GM12891 (cell line): Measurements from ENCODE around the gene PIRT.

Experiments
- POLR2A ChIP-seq: IDR thresholded peaks from 2 replicates; pipeline ENCODE4 v1.6.1; 2011; ENCODE audit warnings: low read depth, low read length, control low read depth
- POLR2AphosphoS5 ChIP-seq: IDR thresholded peaks from 2 replicates; pipeline ENCODE4 v1.6.1; 2011; ENCODE audit warnings: low read depth, low read length, control low read depth
- POU2F2 ChIP-seq: IDR thresholded peaks from 2 replicates; pipeline ENCODE4 v1.6.1; 2011; ENCODE audit warnings: low read depth, mild to moderate bottlenecking, control low read depth, low read length, moderate library complexity
- SPI1 ChIP-seq: IDR thresholded peaks from 2 replicates; pipeline ENCODE4 v1.6.1; 2011; ENCODE audit warnings: low read depth, low read length, control low read depth
- TAF1 ChIP-seq: IDR thresholded peaks from 2 replicates; pipeline ENCODE4 v1.6.1; 2011; ENCODE audit warnings: low read depth, low read length, control low read depth

GRCh38 chr17:10875430-10875851, 37.6 kb upstream of the PIRT start:
- TF ChIP-seq TAF1 (no peak), POLR2A (no peak), POLR2AphosphoS5 (no peak), POU2F2 (no peak), SPI1 (no peak)
